ENCODE measurements around the gene TMEM270. TPM values are rescaled to one million over a fixed set of nuclear protein-coding genes. Genes with fewer than 3 reads are reported as not detected.
A peak's percentile ranks its signal among the peaks of the same experiment; 100 is the strongest.

TMEM270 gene
- total and polyA plus RNA-seq, 2 of the 4 experiments (the other 2 are of a cell fraction) = 0.17 TPM; not detected in 1

DNA sequence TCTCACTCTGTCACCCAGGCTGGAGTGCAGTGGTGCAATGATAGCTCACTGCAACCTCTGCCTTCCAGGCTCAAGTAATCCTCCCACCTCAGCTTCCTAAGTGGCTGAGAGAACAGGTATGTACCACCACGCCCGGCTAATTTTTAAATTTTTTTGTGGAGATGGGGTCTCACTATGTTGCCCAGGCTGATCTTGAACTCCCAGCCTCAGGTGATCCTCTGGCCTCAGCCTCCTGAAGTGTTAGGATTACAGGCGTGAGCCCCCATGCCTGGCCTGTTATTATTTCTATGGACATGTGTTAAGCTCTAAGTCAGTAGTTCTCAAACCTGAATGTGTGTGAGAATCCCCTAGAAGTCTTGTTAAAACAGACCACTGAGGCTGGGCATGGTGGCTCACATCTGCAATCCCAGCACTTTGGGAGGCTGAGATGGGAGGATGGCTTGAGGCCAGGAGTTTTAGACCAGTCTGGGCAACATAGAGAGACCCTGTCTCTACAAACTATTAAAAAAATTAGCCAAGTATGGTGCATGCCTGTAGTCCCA is 24.5 kb downstream of the TMEM270 start:
- Histone ChIP-seq H3K27me3 (ENCODE audit: control insufficient read depth, insufficient read depth, low read length) (no peaks in the 10 kb centered on the region), H3K4me2 (ENCODE audit: low read depth, low read length) (no peak overlapping the region), H4K91ac (ENCODE audit: insufficient read depth, low read depth, low read length) (peak overlapping the region; percentile 61), H3K79me1 (ENCODE audit: low read depth in 1 of 2, low read length in 2 of 2) (no peaks in the 10 kb centered on the region), H4K5ac (ENCODE audit: low read depth, low read length) (no peak overlapping the region), H2AFZ (replicated peaks; ENCODE audit: low read length, poor library complexity) (no peak overlapping the region), H3K23ac (ENCODE audit: low read depth, low read length) (no peak overlapping the region), H3K9me1 (ENCODE audit: insufficient read depth, low read length) (peaks cover 7% of the 10 kb centered on the region; the same call in 1 of the 2 replicates), H3K4me1 (ENCODE audit: control insufficient read depth, insufficient read depth, low read length) (peaks cover 23% of the 10 kb centered on the region), H3K36me3 (ENCODE audit: control insufficient read depth, insufficient read depth, low read length) (no peaks in the 10 kb centered on the region), H2BK15ac (ENCODE audit: low read depth, low read length) (no peak overlapping the region), H2BK5ac (ENCODE audit: low read depth, low read length, poor library complexity, severe bottlenecking) (no peak overlapping the region), H3K18ac (ENCODE audit: low read depth, low read length) (no peak overlapping the region), H4K8ac (ENCODE audit: low read depth in 2 of 2, low read length in 2 of 2) (peak overlapping the region; percentile 79 to 96; a peak in 1 of 4 replicates), H3K56ac (ENCODE audit: extremely low read depth, insufficient read depth, low read length) (no peak overlapping the region), H2BK120ac (ENCODE audit: low read depth, low read length) (no peak overlapping the region; the same call in 1 of the 2 replicates), H3K4me3 (ENCODE audit: insufficient read depth, low read depth, low read length) (no peak overlapping the region), H2AK9ac (replicated peaks; ENCODE audit: low read depth, low read length, poor library complexity) (peak overlapping the region; percentile 35), H3K27ac (ENCODE audit: insufficient read depth, low read length) (no peak overlapping the region), H3K9ac (ENCODE audit: low read depth, low read length) (no peak overlapping the region), H3K4ac (ENCODE audit: low read depth, low read length) (peak overlapping the region; percentile 45; the same call in 1 of the 2 replicates), H3K9me3 (ENCODE audit: control insufficient read depth, insufficient read depth, low read length) (no peaks in the 10 kb centered on the region), H2BK20ac (ENCODE audit: low read depth, low read length) (no peak overlapping the region; the same call in none of the 2 replicates), H4K20me1 (ENCODE audit: insufficient read depth, low read length) (no peaks in the 10 kb centered on the region; the same call in 1 of the 2 replicates), H2AK5ac (ENCODE audit: low read depth, low read length) (0 out of 2 replicates have a peak overlapping the region, but pooled peaks have one; percentile 34), H3K14ac (replicated peaks; ENCODE audit: low read depth, low read length) (no peak overlapping the region)
- WGBS, 2 experiments (ENCODE audit: extremely low coverage in 2 of 2, insufficient read length in 1 of 2) = 100% methylated on average over 1 of the region's 3 CpGs; no CpG with 5 or more reads in 1 of the 2 experiments
- POLR2A ChIA-PET (ENCODE audit: unreplicated experiment) = no interaction called here
- DNase-seq (no peak), ATAC-seq (ENCODE audit: low read depth) (no peak)
- TF ChIP-seq POLR2A (IDR thresholded peaks at IDR 0.05; ENCODE audit: low read depth, low read length) = no peak
- no peak for TF ChIP-seq CEBPB (IDR thresholded peaks at IDR 0.05; ENCODE audit: low read depth, low read length)
- TF ChIP-seq RCOR1 (IDR thresholded peaks at IDR 0.05; ENCODE audit: insufficient replicate concordance, low read length) = no peak
- intact Hi-C loops (cut with micrococcal nuclease) = no loop called here
- no TSS peak for BruUV-seq (replicated peaks)
- dilution Hi-C loops (cut with HindIII; ENCODE audit: low sequenced_read_pairs, unreplicated experiment) = no loop called here
- in situ Hi-C loops (cut with MboI; ENCODE audit: low sequenced_read_pairs) = no loop called here
- CTCF ChIA-PET = no interaction called here
